Right lung (tissue), 5 donors: ENCODE measurements around the gene DENND5B. TPM values are rescaled to one million over a fixed set of nuclear protein-coding genes. Genes with fewer than 3 reads are reported as not detected.
"Not testable (repeated sequence)": the region's sequence is repeated elsewhere in the genome, so short reads cannot be mapped to it uniquely, and the experiment has no call there.

Source experiments
- DNase-seq, 2 donors: peaks; one replicate each; pipeline ENCODE4 v3.0.0-alpha.2; 2013
- polyA plus RNA-seq, 5 donors: library from polyadenylated mRNA; unstranded; fragments of 120-200 nt; gene quantifications; one replicate each; pipeline versions ENCODE4 v1.2.1 to v1.2.3, GENCODE V29; 2013; ENCODE audit warnings: inconsistent platforms in 1 of 5, low replicate concordance in 1 of 5; ENCODE audit not compliant: insufficient read length in 5 of 5, insufficient read depth in 1 of 5

DENND5B gene
- polyA plus RNA-seq, 5 donors: 6.5 to 11.1 (median 8.6) TPM

DNA sequence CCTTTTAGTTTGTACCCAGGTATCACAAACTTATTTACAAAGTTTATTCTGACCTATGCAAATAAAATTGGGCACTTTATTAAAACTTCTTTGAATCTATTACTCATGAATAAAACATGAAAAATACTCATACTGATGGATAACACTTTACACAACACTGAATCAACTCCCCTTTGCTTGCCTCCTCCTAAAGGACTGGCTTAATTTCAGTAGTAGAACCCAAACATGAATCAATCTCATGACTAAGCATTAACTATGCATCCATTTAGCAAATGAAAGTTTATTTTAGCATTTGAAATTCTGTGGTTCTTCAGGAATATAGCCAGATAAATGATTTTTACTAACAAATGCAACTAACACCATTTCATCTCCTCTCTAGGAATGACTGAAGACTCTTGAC lies 32.4 kb downstream of the DENND5B start:
- no peak for DNase-seq

DNA sequence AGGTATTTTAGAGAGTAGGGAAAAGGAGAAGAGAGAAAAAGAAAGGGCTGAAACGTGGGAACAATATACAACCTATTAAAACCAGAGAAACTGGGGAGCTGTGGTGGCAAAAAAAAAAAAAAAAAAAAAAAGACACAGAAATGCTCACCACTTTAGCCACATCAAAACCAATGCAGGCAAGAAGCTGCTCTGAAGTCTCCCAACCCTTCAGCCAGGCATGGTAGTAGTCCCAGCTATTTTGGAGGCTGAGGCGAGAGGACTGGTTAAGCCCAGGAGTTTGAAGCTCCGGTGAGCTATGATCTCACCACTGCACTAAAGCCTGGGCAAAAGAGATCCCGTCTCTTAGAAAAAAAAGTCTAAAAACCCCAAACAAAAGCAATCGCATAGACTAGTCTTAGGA lies 33.2 kb downstream of the DENND5B start:
- DNase-seq: no peak

DNA sequence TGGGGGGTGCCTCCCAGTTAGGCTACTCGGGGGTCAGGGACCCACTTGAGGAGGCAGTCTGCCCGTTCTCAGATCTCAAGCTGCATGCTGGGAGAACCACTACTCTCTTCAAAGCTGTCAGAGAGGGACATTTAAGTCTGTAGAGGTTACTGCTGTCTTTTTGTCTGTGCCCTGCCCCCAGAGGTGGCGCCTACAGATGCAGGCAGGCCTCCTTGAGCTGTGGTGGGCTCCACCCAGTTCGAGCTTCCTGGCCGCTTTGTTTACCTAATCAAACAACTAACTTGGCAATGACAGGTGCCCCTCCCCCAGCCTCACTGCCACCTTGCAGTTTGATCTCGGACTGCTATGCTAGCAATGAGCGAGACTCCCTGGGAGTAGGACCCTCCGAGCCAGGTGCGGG lies 35.5 kb downstream of the DENND5B start:
- not testable (repeated sequence) for DNase-seq

DNA sequence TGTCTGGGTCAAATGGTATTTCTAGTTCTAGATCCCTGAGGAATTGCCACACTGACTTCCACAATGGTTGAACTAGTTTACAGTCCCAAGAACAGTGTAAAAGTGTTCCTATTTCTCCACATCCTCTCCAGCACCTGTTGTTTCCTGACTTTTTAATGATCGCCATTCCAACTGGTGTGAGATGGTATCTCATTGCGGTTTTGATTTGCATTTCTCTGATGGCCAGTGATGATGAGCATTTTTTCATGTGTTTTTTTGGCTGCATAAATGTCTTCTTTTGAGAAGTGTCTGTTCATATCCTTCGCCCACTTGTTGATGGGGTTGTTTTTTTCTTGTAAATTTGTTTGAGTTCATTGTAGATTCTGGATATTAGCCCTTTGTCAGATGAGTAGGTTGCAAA lies 40.3 kb downstream of the DENND5B start:
- DNase-seq: not testable (repeated sequence)

DNA sequence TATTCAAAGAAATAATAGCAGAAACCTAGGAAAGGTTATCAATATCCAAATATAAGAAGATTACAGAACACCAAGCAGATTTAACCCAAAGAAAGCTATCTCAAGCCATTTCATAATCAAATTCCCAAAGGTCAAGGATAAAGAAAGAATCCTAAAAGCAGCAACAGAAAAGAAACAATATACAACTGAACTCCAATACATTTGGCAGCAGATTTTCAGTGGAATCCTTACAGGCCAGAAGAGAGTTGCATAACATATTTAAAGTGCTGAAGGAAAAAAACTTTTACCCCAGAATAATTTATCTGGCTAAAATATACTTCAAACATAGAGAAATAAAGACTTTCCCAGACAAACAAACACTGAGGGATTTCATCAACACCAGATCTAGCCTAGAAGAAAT lies 54.3 kb downstream of the DENND5B start:
- DNase-seq: peak in 1 of 2 donors; percentile 22

DNA sequence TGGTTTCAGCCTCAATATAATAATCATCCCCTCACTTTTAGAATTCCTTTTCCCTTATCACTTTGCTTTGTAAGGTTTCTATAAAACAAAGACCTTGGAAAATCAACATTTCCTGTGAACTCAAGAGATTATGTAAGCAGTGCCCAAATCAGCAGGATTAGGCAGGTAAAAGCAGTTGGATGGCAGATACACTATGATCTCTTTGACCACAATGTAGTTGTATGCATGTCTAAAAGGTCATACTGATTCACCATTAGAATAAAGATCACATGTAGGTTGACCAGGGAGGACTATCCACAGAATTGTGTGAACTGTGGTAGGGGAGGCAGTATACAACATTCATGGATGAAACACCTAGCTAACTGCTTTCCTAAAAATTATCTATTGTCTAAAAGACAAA lies 57.5 kb downstream of the DENND5B start:
- no peak for DNase-seq

DNA sequence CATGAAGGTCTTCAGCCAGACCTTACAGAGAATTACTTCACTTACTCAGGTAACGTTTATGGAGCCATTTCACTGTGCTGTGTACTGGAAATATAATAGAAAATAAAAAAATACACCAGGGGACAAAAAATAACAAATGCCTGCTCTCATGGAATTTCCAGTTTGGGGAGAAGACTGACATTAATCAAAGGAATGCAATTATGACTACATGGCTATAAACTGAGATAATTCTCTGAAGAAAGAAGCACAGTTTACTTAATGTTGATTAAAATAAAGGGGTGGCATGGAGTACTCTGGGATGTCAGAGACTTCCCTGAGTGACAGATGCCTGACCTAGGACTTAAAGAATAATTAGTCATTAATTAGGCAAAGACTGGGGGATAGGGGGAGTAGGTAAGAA lies 59.0 kb downstream of the DENND5B start:
- DNase-seq: no peak

DNA sequence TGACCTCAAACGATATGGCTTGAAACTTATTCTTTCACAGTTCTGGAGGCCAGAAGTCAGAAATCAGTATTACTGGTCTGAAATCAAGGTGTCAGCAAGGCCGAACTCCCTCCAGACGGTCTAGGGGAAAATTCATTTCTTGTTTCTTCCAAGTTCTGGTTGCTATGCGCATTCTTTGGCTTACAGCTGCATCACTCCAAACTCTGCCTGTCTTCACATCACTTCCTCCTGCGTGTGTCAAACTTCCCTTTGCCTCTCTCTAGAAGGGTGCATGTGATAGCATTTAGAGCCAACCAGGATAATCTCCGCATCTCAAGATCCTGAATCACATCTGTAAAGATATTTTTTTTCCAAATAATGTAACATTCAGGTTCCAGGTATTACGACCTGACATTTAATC lies 62.8 kb downstream of the DENND5B start:
- DNase-seq: no peak

DNA sequence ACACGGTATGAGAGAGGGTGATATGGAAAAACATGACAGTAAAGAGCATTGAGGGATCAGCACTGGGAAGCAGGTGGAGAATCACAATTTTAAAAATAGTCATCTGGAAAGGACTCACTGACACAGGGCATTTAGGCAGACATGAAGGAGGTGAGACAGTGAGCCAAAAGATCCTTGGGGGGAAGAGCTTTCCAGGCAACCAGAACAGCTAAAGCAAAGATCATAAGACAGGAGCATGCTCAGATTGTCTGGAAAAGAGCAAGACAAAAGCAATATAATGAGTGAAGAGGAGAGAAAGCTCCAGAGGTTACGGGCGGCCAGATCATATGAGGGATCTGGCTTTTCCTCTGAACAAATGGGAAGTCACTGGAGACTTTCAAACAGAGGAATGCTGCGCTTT lies 63.9 kb downstream of the DENND5B start:
- DNase-seq: no peak

DNA sequence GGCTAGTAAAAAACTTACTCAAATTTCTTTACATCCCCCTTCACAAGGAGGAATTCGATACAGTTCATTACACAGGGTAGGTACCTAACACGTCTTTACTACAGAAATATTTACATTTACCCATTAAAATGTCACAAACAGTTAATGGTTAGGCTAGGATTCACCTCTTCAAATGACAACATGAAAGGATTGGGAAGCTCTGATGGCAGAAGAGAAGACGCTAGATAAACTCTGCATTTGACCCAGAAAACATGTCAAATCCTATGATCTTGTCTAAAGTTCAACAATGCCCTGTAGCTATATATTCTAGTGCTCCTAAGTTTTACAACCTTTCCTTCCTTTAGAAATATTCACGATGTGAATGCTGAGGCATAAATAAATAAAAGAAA lies 64.8 kb downstream of the DENND5B start:
- no peak for DNase-seq

DNA sequence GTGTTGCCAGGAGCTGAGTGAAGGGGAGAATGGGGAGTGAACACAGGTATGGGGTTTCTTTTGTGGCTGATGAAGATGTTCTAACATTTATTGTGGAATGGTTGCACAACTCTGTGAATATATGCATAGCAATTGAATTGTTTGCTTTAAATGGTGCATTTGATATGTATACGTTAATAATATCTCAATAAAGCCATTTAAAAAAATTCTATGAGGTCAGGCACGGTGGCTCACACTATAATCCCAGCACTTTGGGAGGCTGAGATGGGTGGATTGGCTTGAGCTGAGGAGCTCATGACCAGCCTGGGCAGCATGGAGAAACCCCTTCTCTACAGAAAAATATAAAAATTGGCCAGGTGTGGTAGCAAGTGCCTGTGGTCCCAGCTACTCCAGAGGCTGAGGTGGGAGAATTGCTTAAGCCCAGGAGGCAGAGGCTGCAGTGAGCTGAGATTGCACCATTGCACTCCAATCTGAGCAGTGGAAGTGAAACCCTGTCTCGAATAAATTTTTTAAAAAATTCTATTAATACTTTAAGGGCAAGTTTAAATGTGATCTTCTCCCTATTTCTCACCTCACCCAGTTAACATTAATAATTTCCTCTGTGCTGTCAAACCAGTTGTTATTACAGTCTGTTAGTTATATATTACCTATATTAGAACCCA lies 65.3 kb downstream of the DENND5B start:
- DNase-seq: no peak

DNA sequence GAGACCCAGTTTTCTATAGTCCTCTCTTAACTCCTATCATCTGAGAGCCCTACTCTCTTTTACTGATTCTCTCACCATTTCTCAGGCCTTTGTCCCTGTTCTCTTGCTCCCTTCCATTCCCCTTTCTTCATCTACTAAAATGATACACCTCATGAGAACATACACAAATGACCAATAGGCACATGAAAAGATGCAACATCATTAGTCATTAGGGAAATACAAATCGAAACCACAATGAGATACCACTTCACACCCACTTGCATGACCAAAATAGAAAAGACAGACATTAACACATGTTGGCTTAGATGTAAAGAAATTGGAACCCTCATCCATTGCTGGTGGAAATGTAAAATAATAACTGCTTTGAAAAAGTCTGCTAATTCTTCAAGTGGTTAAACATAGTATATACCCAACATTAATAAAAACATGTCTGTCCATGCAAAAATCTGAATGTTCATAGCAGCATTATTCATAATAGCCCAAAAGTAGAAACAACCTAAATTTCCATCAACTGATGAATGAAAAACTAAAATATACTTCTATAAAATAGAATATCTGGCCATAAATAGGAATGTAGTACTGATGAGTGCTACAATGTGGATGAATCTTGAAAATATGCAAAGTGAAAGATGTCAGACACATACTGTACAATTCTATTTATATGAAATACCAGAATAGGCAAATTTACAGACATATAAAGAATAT lies 66.0 kb downstream of the DENND5B start:
- no peak for DNase-seq

DNA sequence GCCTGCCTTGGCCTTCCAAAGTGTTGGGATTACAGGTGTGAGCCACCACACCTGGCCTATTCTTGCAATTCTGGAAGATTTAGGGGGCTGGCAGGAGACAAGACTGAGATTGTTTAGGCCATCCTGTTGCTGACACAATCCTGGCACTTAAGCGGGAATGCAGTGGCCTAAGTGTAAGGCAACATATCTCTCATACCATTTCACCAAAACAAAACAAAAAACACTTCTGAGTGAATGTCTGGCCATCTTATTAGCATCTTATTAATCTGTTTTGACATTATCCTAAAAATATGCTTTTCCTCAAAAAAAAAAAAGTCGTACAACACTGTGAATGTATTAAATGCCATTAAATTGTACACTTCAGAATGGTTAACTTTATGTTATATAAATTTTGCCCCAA lies 67.6 kb downstream of the DENND5B start:
- DNase-seq: no peak

DNA sequence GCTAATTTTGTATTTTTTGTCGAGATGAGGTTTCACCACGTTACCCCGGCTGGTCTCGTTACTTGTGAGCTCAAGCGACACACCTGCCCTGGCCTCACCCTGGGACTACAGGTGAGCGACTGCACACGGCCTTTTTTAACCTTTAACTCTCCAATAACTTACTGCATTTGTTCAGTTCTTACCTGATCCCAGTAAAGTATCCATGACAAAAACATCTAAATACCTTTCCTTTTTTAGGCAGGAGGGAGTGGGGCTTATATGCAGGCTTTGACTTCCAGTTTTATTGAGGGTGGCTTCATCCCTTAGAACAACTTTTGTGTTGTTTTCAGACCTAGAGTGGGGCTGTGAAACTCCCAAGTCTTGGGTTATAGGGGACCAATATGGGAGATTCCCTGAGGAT lies 68.3 kb downstream of the DENND5B start:
- no peak for DNase-seq

DNA sequence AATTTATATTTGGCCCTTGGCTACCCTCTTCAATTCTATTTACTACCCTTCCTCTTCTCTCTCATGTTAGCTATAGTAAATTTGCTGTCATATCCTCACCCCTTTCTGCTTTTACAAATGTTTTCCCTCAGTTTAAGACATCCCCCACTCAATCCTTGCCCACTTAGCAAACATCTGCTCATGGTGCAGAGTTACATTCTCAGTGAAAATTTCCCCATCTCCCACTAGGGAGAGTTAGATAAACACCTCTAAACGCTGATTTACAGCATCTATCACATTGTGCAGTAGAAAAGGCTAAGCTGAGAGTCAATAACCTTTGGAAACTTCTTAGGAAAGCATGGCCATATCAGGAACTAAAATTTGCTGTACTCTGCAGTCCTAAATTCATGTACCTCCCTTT lies 69.0 kb downstream of the DENND5B start:
- DNase-seq: no peak

DNA sequence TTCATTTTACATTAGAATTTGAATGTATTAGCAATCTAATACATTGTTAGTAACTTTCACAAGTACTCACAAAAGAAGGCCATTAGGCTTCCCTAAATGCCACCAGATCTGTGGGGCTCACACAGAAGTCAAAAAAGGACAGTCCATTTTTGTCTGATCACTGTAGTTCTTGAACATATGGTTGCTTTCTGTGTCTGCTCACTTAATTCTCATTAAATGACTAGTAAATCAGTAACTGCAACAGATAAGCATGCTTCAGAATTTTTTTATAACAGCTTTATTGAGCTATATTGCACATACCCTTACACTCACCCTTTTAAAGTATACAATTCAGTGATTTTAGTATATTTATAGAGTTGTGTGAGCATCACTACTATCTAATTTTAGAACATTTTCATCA lies 71.4 kb downstream of the DENND5B start:
- DNase-seq: peak; percentile 26 to 37

DNA sequence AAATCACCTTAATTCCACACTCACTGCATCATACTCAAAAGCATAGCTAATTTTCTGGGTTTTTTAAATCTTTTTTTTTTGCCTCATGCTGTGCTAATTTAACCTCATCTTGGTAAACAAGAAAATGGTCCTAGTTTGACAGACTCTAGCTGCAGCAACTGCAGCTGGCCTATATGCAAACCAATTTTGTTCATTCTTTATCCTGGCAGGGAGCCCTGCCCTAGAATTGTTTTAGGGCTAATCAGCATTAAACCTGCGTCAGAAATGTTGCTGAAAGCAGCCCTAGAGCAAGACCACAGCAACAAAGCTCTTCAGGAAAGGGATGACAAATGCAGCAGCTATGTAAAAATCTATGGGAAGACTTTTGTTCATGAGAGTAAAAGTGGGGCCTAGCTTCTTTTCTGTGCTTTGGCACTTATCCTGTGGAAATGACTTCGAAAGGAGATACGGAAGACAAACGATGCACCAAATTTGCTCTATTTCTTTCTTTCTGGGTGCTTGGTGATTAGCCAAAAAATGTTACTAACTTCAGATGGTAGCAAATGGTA lies 72.2 kb downstream of the DENND5B start:
- DNase-seq: peak; percentile 35 to 47

DNA sequence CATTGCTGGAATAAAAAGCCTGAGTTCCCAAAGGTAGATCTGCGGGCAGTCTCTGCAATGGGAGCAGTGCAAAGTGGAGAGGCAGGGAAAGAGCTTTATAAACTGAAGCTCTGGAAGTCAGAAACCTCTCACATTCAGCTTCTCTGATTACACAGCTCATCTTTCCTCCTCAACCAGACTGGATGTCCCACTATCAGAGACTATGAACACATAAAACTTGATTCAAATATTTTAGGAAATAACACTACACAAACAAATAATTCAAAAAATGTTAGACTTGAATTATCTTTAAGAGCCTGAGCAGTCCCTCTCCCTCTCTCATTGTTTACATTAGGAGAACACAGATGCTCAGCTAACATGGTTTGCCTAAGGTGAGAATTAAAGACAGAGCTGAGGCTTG lies 72.9 kb downstream of the DENND5B start:
- no peak for DNase-seq

DNA sequence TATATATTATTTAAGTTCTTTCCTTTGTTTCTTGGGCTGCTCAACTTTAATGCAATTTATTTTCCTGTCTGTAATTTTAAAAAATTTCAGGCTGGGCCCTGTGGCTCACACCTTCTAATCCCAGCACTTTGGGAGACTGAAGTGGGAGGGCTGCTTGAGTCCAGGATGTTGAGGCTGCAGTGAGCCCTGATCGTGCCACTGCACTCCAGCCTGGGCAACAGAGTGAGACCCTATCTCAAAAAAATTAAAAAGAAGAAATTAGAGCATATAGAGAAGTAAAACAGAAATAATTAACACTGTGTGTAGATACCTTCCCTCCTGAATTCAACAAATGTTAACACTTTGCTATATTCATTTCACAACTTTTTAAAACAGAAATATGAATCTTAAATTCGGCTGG lies 74.2 kb downstream of the DENND5B start:
- no peak for DNase-seq

DNA sequence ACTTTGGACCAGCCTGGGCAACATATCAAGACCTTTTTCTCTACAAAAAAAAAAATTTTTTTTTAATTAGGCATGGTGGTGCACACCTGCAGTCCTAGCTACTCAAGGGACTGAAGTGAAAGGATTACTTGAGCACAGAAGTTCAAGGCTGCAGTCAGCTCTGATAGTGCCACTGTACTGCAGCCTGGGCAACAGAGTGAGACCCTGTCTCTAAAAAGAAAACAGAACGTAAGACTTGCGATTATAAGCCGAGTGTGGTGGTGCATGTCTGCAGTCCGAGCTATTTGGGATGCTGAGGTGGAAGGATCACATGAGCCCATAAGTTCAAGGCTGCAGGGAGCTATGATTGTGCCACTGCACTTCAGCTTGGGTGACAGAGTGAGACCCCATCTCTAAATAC lies 76.0 kb downstream of the DENND5B start:
- no peak for DNase-seq

DNA sequence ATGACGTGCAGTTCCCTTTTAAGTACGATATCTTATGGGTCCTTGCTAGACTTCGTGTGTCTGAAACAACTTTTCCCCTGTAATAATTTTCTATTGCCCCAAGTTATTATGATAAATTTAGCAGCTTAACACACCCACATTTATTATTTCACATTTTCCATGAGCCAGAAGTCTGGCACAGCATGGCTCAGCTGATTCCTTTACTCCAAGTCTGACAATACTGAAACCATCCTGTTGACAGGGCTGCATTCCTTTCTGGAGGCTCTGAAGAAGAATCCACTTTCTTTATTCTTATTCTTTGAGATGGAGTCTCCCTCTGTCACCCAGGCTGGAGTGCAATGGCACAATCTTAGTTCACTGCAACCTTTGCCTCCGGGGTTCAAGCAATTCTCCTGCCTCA lies 80.9 kb downstream of the DENND5B start:
- DNase-seq: no peak

DNA sequence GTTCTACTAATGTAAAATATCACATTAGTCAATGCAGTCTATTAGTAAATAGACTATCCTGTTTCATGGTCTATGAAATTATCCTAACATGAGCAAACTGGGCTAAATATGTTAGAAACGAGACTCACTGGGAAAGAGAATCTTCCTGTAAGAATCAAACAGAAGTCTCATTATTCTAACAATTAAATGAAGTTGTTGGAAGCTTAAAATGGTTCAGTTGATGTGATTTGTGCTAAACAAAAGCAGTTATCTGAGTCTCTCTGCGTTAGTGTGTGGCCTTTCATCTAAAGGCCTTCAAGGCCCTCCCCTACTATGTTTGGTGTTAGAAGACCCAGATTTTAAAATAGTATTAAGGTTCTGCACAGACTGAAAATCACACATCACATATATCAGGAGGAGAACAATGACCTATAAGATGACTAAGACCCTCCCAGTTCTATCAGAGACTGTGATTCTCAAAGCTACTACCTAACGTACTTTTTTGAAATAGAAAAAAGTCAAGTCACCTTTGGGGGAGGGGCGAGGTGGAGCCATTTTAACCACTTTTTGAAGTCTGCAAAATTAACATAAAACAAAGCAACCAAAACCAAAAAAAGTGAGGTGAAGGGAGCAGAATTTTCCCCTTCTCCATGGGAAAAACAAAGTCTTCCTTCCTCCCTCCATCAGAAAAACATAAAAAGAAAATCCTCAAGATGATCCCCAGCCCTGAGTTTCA lies 82.3 kb downstream of the DENND5B start:
- DNase-seq: no peak

DNA sequence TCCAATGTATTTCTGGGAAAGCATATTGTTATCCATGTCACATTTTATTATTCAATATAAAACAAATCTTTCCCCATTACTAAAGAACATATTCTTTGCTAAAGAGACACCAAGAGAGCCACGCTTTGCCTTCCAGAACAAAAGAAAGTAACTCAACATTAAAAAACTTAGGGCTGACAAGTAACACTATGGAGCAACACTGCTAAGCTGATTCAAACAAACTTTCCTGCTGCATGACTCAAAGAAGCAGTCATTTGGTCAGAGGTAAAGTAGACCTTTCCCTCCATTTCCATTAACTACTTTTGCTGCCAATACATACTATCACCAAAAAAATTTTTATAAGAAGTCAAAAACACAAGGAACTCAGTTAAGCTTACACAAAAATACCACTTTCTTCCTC lies 83.0 kb downstream of the DENND5B start:
- DNase-seq: no peak
